Measurements from ENCODE around the gene NAT9.

The NAT9 gene

DNA sequence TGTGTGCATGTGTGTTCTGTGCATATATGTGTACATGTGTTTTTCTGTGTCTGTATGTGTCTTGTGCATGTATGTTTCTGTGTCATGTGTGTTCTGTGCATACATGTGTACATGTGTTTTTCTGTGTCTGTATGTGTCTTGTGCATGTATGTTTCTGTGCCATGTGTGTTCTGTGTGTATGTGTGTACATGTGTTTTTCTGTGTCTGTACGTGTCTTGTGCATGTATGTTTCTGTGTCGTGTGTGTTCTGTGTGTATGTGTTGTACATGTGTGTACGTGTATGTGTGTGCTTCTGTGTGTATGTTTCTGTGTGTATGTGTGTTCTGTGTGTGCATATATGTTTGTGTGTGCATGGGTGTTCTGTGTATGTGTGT, 47.5 kb downstream of the NAT9 start:
- no peak for DNase-seq (ENCODE audit: low spot score)

DNA sequence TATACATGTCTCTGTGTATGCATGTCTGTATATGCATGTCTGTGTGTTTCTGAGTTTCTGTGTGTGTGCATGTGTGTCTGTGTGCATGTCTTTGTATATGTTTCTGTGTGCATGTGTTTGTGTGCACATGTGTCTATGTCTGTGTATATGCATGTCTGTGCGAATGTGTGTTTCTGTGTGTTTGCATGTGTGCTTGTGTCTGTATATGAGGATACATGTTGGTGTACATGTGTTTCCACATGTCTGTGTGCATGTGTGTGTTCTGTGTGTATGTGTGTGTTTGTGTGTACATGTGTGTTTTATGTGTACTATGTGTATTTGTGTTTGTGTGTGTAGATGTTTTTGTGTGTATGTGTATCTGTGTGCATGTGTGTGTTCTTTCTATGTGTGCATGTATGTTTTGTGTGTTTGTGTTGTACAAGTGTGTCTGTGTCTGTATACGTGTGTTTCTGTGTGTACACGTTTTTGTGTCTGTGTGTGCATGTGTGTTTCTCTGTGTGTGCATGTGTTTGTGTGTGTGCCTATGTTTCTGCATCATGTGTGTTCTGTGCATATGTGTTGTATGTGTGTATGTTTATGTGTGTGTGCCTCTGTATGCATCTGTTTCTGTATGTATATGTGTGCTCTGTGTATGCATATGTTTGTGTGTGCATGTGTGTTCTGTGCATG, 48.0 kb downstream of the NAT9 start:
- no peak for DNase-seq (ENCODE audit: low spot score)

DNA sequence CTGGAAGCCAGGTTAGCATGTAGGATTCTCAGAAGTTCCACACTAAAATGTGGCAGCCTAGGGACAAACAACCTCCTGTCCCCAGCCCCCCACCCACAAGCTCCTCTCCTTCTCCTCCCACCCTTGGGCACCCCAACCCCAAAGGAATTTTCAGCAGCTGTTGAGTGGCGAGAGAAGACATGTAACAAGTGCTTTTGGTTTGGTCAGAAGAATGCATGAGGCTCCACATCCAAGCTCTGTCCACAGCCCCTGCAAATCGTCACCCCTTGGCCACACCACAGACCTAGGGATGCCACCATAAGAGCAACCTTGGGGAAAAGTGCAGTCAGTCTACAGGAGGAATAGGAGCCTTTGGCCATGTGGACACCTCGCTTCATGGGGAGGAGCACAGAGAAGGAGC, 51.0 kb downstream of the NAT9 start:
- no peak for DNase-seq (ENCODE audit: low spot score)

DNA sequence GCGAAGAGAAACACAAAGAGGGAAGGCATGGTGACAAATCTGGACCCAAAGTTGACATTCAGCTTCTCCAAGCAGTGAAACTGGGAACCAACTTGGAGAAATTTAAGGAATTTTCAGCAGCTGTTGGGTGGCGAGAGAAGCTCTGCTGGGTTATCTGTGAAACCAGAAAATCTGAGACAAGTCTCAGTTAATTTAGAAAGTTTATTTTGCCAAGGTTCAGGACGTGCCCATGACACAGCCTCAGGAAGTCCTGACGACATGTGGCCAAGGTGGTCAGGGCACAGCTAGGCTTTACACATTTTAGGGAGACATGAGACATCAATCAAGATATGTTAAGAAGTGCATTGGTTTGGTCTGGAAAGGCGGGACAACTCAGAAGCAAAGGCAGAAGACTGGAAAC, 52.3 kb downstream of the NAT9 start:
- no peak for DNase-seq (ENCODE audit: low spot score)

- no peak for DNase-seq (ENCODE audit: low spot score)
These were observed 53.4 kb downstream of the NAT9 start for GRCh38 chr17:74722782-74723181.
